Memory B cell (primary cell): ENCODE measurements around the gene ASMT.
A peak's percentile ranks its signal among the peaks of the same experiment; 100 is the strongest.
"Not testable (repeated sequence)": the region's sequence is repeated elsewhere in the genome, so short reads cannot be mapped to it uniquely, and the experiment has no call there.

Experiments used
- ATAC-seq: fragments of 150-1000 bp; cut with Tn5 transposase; 2 replicates; pipeline ENCODE4 v1.10.0; 2021; ENCODE audit warnings: low read depth, mild to moderate bottlenecking, moderate library complexity
- DNase-seq, 2 donors: peaks; one replicate each; pipeline ENCODE4 v3.0.0; 2022; ENCODE audit warnings: low spot score in 2 of 2
- H3K27ac Mint-ChIP-seq: one replicate; pipeline ENCODE4 v1.8.0; 2022; ENCODE audit warnings: mild to moderate bottlenecking, moderate library complexity, mixed read lengths
- H3K27me3 Mint-ChIP-seq: one replicate; pipeline ENCODE4 v1.8.0; 2022; ENCODE audit warnings: mixed read lengths
- H3K36me3 Mint-ChIP-seq: one replicate; pipeline ENCODE4 v1.8.0; 2022; ENCODE audit warnings: mild to moderate bottlenecking, mixed read lengths
- H3K4me1 Mint-ChIP-seq: one replicate; pipeline ENCODE4 v1.8.0; 2022; ENCODE audit warnings: mixed read lengths
- H3K4me3 Mint-ChIP-seq: one replicate; pipeline ENCODE4 v1.8.0; 2022; ENCODE audit warnings: mild to moderate bottlenecking, moderate library complexity, mixed read lengths
- H3K9me3 Mint-ChIP-seq: one replicate; pipeline ENCODE4 v1.8.0; 2022; ENCODE audit warnings: mixed read lengths

ASMT gene

GRCh38 chrX:1614927-1615326 lies at the start of gene ASMT:
Gene ASMT, plus strand, starts transcription at chrX:1615059. Its CDS starts 141 bp downstream, at chrX:1615200.
- no peaks in the 10 kb centered on the region for H3K36me3 Mint-ChIP-seq
- ATAC-seq (no peak), DNase-seq (no peak)
- no peak within 1 kb of the TSS for H3K4me3 Mint-ChIP-seq
- H3K27me3 Mint-ChIP-seq: peaks cover 4% of the 10 kb centered on the region
- H3K4me1 Mint-ChIP-seq: peaks cover 4% of the 10 kb centered on the region
- H3K27ac Mint-ChIP-seq: no peak within 1 kb of the TSS
- no peaks in the 10 kb centered on the region for H3K9me3 Mint-ChIP-seq

GRCh38 chrX:1574181-1574580 lies 40.7 kb upstream of the ASMT start:
- H3K27me3 Mint-ChIP-seq, H3K4me1 Mint-ChIP-seq, H3K9me3 Mint-ChIP-seq, H3K27ac Mint-ChIP-seq, ATAC-seq, H3K36me3 Mint-ChIP-seq, H3K4me3 Mint-ChIP-seq: not testable (repeated sequence)
- DNase-seq: peak in 1 of 2 donors; percentile 3

GRCh38 chrX:1576201-1576992 lies 38.5 kb upstream of the ASMT start:
- no peaks in the 10 kb centered on the region for H3K4me1 Mint-ChIP-seq
- H3K36me3 Mint-ChIP-seq: no peaks in the 10 kb centered on the region
- H3K9me3 Mint-ChIP-seq: no peaks in the 10 kb centered on the region
- H3K27me3 Mint-ChIP-seq: no peaks in the 10 kb centered on the region
- no peak overlapping the region for H3K27ac Mint-ChIP-seq
- DNase-seq (peak in 1 of 2 donors; percentile 4), ATAC-seq (peak; percentile 51)
- no peak overlapping the region for H3K4me3 Mint-ChIP-seq

- ATAC-seq: no peak
- peaks cover under 1% of the 10 kb centered on the region for H3K4me1 Mint-ChIP-seq
- H3K36me3 Mint-ChIP-seq: no peaks in the 10 kb centered on the region
- DNase-seq: peak in 1 of 2 donors; percentile 2
- H3K27ac Mint-ChIP-seq: no peak overlapping the region
- H3K9me3 Mint-ChIP-seq: no peaks in the 10 kb centered on the region
- H3K27me3 Mint-ChIP-seq: no peaks in the 10 kb centered on the region
- H3K4me3 Mint-ChIP-seq: no peak overlapping the region
Measured at GRCh38 chrX:1577845-1578244, 37.0 kb upstream of the ASMT start.

- Mint-ChIP-seq H3K27ac (no peak overlapping the region), H3K27me3 (no peaks in the 10 kb centered on the region), H3K4me3 (no peak overlapping the region), H3K36me3 (no peaks in the 10 kb centered on the region), H3K9me3 (no peaks in the 10 kb centered on the region), H3K4me1 (peaks cover 6% of the 10 kb centered on the region)
- ATAC-seq: no peak
- DNase-seq: peak in 1 of 2 donors; percentile 8
Measured at GRCh38 chrX:1578511-1579173, 36.2 kb upstream of the ASMT start.

GRCh38 chrX:1581132-1581531 lies 33.7 kb upstream of the ASMT start:
- H3K4me3 Mint-ChIP-seq: no peak overlapping the region
- no peaks in the 10 kb centered on the region for H3K27me3 Mint-ChIP-seq
- DNase-seq (peak; percentile 75 to 80), ATAC-seq (peak; percentile 65)
- no peaks in the 10 kb centered on the region for H3K36me3 Mint-ChIP-seq
- no peaks in the 10 kb centered on the region for H3K9me3 Mint-ChIP-seq
- H3K27ac Mint-ChIP-seq: no peak overlapping the region
- peaks cover 8% of the 10 kb centered on the region for H3K4me1 Mint-ChIP-seq

- DNase-seq: peak in 1 of 2 donors; percentile 14
- Mint-ChIP-seq H3K4me3 (peak overlapping the region; percentile 57), H3K9me3 (no peaks in the 10 kb centered on the region), H3K27ac (peak overlapping the region; percentile 46), H3K27me3 (no peaks in the 10 kb centered on the region), H3K36me3 (no peaks in the 10 kb centered on the region), H3K4me1 (peaks cover 14% of the 10 kb centered on the region)
- peak; percentile 79 for ATAC-seq
Measured at GRCh38 chrX:1582686-1583437, 32.0 kb upstream of the ASMT start.

- Mint-ChIP-seq H3K27me3 (no peaks in the 10 kb centered on the region), H3K9me3 (no peaks in the 10 kb centered on the region), H3K4me1 (peaks cover 15% of the 10 kb centered on the region), H3K36me3 (no peaks in the 10 kb centered on the region), H3K4me3 (no peak overlapping the region), H3K27ac (no peak overlapping the region)
- DNase-seq: peak in 1 of 2 donors; percentile 3
- no peak for ATAC-seq
Measured at GRCh38 chrX:1584237-1585011, 30.4 kb upstream of the ASMT start.

- H3K27ac Mint-ChIP-seq: peak overlapping the region; percentile 82
- ATAC-seq (no peak), DNase-seq (peak in 1 of 2 donors; percentile 12)
- peaks cover 20% of the 10 kb centered on the region for H3K4me1 Mint-ChIP-seq
- H3K4me3 Mint-ChIP-seq: peak overlapping the region; percentile 29
- no peaks in the 10 kb centered on the region for H3K9me3 Mint-ChIP-seq
- no peaks in the 10 kb centered on the region for H3K36me3 Mint-ChIP-seq
- no peaks in the 10 kb centered on the region for H3K27me3 Mint-ChIP-seq
Measured at GRCh38 chrX:1587161-1587560, 27.7 kb upstream of the ASMT start.

- peaks cover 2% of the 10 kb centered on the region for H3K36me3 Mint-ChIP-seq
- peaks cover 19% of the 10 kb centered on the region for H3K4me1 Mint-ChIP-seq
- ATAC-seq (no peak), DNase-seq (peak in 1 of 2 donors; percentile 12)
- peak overlapping the region; percentile 90 for H3K27ac Mint-ChIP-seq
- H3K9me3 Mint-ChIP-seq: no peaks in the 10 kb centered on the region
- peak overlapping the region; percentile 44 for H3K4me3 Mint-ChIP-seq
- no peaks in the 10 kb centered on the region for H3K27me3 Mint-ChIP-seq
Measured at GRCh38 chrX:1589356-1590130, 25.3 kb upstream of the ASMT start.

- Mint-ChIP-seq H3K27me3 (no peaks in the 10 kb centered on the region), H3K4me3 (peak within 1 kb of the TSS; percentile 91), H3K27ac (peak within 1 kb of the TSS; percentile 88), H3K9me3 (no peaks in the 10 kb centered on the region), H3K4me1 (peaks cover 22% of the 10 kb centered on the region), H3K36me3 (peaks cover 6% of the 10 kb centered on the region)
- DNase-seq (peak; percentile 100), ATAC-seq (peak; percentile 89)
Measured at GRCh38 chrX:1591102-1591862, 23.6 kb upstream of the ASMT start, which contains the start of gene AKAP17A. Gene AKAP17A, plus strand, starts transcription at chrX:1591604. Its CDS starts 1,859 bp downstream, at chrX:1593463.

- H3K4me1 Mint-ChIP-seq: peaks cover 23% of the 10 kb centered on the region
- no peaks in the 10 kb centered on the region for H3K27me3 Mint-ChIP-seq
- H3K4me3 Mint-ChIP-seq: peak overlapping the region; percentile 91
- DNase-seq: peak in 1 of 2 donors; percentile 25
- no peak for ATAC-seq
- H3K36me3 Mint-ChIP-seq: peaks cover 11% of the 10 kb centered on the region
- H3K27ac Mint-ChIP-seq: peak overlapping the region; percentile 88
- H3K9me3 Mint-ChIP-seq: no peaks in the 10 kb centered on the region
Measured at GRCh38 chrX:1591863-1592469, 22.9 kb upstream of the ASMT start.
